Liver (tissue), 3 donors: ENCODE data around the gene ASS1.

Source experiments
- EGR1 ChIP-seq, 2 donors: IDR thresholded peaks; 2 replicates each; pipeline ENCODE4 v1.6.1; 2016 to 2018; ENCODE audit warnings: antibody characterized with exemption in 2 of 2, low read depth in 2 of 2
- MAX ChIP-seq: IDR thresholded peaks from 2 replicates; pipeline ENCODE4 v1.6.1; 2016; ENCODE audit warnings: antibody characterized with exemption
- RAD21 ChIP-seq, 2 donors: IDR thresholded peaks; 2 replicates each; pipeline ENCODE4 v1.6.1; 2016; ENCODE audit warnings: antibody characterized with exemption in 2 of 2, mild to moderate bottlenecking in 2 of 2
- TAF1 ChIP-seq: conservative IDR thresholded peaks from 2 replicates; pipeline ENCODE4 v1.6.1; 2016; ENCODE audit warnings: antibody characterized with exemption, mild to moderate bottlenecking
- YY1 ChIP-seq: IDR thresholded peaks from 2 replicates; pipeline ENCODE4 v1.6.1; 2016; ENCODE audit warnings: antibody characterized with exemption, mild to moderate bottlenecking
- TF ChIP-seq, protein P1 (sequence below): fragments of 150-350 bp; IDR thresholded peaks from 2 replicates; pipeline ENCODE4 v1.5.1; 2017; ENCODE audit warnings: improper control_type of control experiment, low read depth, low read length; ENCODE audit not compliant: missing input control
- donor health status: healthy.
- donor health status: healthy.

GRCh38 chr9:130454812-130455325 is 10.1 kb downstream of the ASS1 start:
- TF ChIP-seq, protein P1, sequence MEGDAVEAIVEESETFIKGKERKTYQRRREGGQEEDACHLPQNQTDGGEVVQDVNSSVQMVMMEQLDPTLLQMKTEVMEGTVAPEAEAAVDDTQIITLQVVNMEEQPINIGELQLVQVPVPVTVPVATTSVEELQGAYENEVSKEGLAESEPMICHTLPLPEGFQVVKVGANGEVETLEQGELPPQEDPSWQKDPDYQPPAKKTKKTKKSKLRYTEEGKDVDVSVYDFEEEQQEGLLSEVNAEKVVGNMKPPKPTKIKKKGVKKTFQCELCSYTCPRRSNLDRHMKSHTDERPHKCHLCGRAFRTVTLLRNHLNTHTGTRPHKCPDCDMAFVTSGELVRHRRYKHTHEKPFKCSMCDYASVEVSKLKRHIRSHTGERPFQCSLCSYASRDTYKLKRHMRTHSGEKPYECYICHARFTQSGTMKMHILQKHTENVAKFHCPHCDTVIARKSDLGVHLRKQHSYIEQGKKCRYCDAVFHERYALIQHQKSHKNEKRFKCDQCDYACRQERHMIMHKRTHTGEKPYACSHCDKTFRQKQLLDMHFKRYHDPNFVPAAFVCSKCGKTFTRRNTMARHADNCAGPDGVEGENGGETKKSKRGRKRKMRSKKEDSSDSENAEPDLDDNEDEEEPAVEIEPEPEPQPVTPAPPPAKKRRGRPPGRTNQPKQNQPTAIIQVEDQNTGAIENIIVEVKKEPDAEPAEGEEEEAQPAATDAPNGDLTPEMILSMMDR = no peak
- TF ChIP-seq MAX (no peak), YY1 (no peak), TAF1 (no peak), EGR1 (IDR thresholded peaks at IDR 0.05; ENCODE audit: low read depth in 2 of 2) (no peak), RAD21 (IDR thresholded peaks at IDR 0.05) (no peak)
